Superior temporal gyrus (tissue), 1 donor: ENCODE results near the gene RPS6KB1.
"Not testable (repeated sequence)": the region's sequence is repeated elsewhere in the genome, so short reads cannot be mapped to it uniquely, and the experiment has no call there.

ENCODE experiments used
- DNase-seq: peaks from one replicate; pipeline ENCODE4 v3.0.0-alpha.2; 2016; ENCODE audit errors: extremely low spot score

Gene RPS6KB1

GRCh38 chr17:59870482-59870881 lies 22.4 kb upstream of the RPS6KB1 start:
- DNase-seq: no peak

DNA sequence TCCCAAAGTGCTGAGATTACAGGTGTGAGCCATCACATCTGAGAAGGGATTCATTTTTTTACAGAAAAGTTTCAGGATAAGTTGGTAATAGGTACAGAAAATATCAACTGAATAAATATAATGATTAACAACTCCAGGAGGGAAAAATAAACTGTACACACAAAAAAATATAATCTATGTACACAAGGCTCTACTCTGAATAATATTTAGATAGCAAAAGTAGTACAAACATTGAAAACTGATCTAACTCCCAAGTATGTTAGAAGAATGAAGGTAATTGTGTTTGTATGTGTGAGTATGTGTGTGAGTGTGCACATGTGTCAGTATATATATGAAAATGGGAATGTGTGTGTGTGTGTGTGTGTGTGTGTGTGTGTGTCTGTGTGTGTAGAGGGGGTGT lies 20.6 kb upstream of the RPS6KB1 start:
- DNase-seq: no peak

DNA sequence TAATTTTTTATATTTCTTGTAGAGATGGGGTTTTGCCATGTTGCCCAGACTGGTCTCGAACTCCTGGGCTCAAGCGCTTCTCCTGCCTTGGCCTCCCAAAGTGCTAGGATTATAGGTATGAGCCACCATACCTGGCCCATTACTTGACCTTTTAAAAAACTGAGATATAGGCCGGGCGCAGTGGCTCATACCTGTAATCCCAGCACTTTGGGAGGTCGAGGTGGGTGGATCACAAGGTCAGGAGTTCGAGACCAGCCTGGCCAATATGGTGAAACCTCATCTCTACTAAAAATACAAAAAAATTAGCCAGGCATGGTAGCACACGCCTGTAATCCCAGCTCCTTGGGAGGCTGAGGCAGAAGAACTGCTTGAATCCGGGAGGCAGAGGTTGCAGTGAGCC lies 19.5 kb upstream of the RPS6KB1 start:
- DNase-seq: not testable (repeated sequence)

DNA sequence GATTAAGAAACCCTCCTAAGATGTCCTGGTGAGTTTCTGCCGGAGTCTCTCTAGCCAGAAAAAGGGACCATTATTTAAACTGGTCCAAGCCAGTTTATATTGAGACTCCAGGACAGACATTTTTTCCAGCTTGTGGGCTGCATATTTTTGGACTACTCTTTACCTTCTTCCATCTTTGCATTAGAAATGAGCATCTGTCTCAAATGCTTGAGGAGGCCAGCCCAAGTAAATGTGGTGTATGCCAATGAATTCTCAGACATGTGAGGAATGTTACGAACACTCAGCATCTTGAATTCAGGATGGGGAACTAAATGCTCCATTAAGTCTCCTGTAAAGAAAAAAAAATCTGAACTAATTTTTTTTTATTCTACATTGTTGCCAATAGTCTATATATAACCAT lies 18.5 kb upstream of the RPS6KB1 start:
- DNase-seq: no peak

DNA sequence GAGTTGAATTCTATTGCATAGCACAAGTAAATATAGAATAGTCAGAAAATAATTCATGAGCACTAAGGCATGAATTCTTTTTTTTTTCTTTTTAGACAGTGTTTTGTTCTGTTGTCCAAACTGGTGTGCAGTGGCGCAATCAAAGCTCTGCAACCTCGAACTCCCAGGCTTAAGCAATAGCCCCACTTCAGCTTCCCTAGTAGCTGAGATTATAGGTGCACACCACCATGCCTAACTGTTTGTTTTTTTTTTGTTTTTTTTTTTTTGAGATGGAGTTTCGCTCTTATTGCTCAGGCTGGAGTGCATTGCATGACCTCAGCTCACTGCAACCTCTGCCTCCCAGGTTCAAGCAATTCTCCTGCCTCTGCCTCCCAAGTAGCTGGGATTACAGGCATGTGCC lies 16.8 kb upstream of the RPS6KB1 start:
- no peak for DNase-seq

- no peak for DNase-seq
These were observed 15.0 kb upstream of the RPS6KB1 start for GRCh38 chr17:59877965-59878364.

DNA sequence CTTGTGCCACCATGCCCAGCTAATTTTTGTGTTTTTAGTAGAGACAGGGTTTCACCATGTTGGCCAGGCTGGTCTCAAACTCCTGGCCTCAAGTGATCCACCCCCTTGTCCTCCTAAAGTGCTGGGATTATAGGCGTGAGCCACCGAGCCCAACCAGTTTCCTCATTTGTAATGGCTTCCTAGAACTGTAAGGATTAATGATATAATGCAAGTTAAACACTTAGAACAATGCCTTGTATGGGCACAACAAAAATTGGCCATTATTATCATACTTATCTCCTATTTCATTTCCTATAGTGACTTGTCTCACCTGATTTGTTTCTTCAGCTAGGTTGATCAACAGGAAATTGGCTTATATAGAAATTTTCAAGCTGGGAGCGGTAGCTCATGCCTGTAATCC lies 14.3 kb upstream of the RPS6KB1 start:
- no peak for DNase-seq

- DNase-seq: no peak
These were observed 8.1 kb upstream of the RPS6KB1 start for GRCh38 chr17:59884861-59885260.

GRCh38 chr17:59888145-59888750 lies 4.7 kb upstream of the RPS6KB1 start:
- no peak for DNase-seq

DNA sequence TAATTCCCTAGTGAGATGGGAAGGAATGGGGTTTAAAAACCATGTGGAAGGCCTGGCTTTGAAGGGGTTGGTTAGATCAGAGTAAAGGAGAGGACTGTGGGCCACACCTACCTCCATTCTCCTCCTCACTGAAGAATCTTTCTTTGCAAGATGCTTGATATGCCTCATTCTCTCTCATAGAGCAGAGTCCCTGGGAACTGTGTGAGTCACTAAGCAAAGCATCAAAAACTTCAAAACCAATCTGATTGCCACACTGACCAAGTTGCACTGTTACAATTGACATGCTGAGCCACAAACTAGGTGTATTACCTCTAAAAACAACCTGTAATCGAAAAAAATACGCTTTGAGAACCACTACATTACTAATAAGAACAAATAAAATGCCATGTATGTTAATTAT lies 2.2 kb upstream of the RPS6KB1 start:
- DNase-seq: no peak

DNA sequence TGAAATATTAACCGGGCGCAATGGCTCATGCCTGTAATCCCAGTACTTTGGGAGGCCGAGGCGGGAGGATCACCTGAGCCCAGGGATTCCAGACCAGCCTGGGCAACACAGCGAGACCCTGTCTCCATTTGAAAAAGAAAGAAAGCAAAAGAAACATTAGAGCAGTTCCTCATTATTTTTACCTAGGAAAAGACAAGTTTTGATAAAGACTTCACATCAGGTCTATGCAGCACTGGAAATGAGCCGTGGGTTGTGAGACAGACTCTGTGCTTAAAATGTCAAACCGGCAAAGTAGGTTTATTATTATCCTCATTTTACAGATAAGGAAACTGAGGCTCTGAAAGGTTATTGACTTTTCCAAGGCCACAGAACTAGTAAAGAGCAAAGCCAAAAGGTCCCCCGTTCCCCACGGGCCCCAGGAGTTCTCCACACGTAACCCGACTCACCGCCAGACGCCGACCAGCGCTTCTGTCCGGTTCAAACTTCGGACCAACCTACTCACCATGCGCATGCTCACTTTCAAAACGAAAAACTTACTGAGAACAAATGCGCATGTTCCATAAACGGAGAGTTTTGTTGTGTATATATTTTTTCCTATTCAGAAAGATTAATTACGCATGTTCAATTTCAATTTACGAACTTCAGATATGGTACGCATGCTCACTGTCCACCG lies 534 bp upstream of the RPS6KB1 start:
- DNase-seq: no peak

- no peak for DNase-seq
These were observed 767 bp downstream of the RPS6KB1 start for GRCh38 chr17:59893676-59894100.

- DNase-seq: no peak
These were observed 4.2 kb downstream of the RPS6KB1 start for GRCh38 chr17:59897090-59897489.

- DNase-seq: no peak
These were observed 6.2 kb downstream of the RPS6KB1 start for GRCh38 chr17:59899099-59899498.

GRCh38 chr17:59901604-59902003 lies 8.7 kb downstream of the RPS6KB1 start:
- DNase-seq: no peak

DNA sequence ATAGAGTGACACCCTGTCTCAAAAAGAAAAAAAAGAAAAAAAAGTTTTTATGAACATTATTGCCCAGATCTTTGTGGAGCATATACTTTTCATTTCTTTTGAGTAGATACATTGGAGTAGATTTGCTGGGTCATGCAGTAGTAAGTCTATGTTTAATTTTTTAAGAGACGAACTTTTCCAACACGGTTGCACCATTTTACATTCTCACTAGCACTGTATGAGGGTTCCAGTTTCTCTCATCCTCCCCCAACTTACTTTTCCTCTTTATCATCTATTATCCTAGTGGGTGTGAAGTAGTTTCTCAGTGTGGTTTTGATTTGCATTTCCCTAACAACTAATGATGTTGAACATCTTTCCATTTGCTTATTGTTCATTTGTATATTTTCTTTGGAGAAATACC lies 10.5 kb downstream of the RPS6KB1 start:
- no peak for DNase-seq

DNA sequence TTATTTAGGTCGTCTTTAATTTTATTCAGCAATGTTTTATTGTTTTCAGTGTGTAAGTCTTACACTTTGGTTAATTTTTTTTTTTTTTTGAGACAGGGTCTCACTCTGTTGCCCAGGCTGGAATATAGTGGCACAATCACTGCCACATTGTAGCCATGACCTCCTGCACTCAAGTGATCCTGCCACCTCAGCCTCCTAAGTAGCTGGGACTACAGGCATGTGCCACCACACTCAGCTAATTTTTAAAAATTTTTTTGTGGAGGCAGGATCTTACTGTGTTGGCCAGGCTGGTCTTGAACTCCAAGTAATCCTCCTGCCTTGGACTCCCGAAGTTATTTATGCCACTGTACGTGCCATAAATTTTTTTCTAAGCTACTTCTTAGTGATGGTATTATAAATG lies 14.5 kb downstream of the RPS6KB1 start:
- no peak for DNase-seq

DNA sequence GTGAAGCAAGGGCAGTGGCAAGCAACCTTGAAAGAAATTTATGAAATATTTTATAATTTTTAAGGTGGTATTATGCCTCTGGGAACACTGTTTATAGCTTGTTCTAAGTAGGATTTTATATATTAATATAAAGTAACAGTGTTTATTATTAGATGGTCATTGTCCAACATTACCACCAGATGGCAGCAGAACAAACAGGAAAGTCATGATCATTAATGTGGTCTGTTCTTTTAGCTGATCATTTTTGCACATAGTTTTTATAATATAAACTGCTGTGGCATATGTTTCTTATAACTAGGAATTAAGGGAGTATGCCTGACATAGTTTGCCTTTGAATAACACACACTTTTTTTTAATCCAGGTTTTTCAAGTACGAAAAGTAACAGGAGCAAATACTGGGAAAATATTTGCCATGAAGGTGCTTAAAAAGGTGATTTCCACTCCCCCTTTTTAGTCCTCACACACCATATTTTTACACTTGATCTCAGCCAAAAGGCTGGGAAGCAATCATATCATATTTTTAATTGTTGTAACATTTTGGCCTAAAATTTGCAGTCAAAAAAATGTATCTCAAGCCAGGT lies 21.4 kb downstream of the RPS6KB1 start:
- DNase-seq: peak; percentile 77

- DNase-seq: no peak
These were observed 23.5 kb downstream of the RPS6KB1 start for GRCh38 chr17:59916446-59916845.

DNA sequence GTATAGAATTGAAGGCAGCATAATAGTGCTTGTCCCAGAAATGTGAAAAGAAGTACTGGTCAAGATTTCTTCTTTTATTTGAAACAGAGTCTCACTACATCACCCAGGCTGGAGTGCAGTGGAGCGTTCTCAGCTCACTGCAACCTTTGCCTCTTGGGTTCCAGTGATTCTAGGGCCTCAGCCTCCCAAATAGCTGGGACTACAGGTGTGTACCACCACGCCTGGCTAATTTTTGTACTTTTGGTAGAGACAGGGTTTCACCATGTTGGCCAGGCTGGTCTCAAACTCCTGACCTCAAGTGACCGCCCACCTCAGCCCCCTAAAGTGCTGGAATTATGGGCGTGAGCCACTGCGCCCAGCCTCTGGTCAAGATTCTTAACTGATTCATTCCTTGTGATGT lies 27.7 kb downstream of the RPS6KB1 start:
- DNase-seq: not testable (repeated sequence)

GRCh38 chr17:59930121-59930520 lies 37.2 kb downstream of the RPS6KB1 start:
- DNase-seq: not testable (repeated sequence)

DNA sequence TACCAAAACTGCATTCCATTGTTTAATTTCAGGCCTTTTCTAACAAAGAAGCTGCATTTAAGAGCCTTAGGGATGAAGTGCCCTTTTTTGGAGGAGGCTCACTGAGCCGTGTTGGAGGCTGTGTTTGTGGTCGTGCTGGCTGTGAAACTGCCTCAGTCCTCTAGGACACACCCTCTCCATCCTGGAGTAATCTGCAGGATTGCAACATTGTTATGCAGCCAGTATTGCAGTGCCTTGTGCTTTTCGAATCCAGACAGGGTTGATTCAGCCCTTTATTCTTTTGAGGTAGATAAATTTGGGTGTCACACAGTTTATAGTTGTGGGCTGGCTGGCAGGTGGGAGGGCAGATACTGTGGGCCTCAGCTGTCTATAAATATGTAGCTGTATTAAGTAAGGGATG lies 37.8 kb downstream of the RPS6KB1 start:
- DNase-seq: not testable (repeated sequence)

- not testable (repeated sequence) for DNase-seq
These were observed 40.4 kb downstream of the RPS6KB1 start for GRCh38 chr17:59933317-59933716.
